Fibroblast of skin of back (primary cell): Measurements from ENCODE around the gene MRPL51. TPM values are rescaled to one million over a fixed set of nuclear protein-coding genes. Genes with fewer than 3 reads are reported as not detected.

Experiments used
- DNase-seq: peaks from one replicate; pipeline ENCODE4 v3.0.0-alpha.2; 2013
- polyA plus RNA-seq, 2 experiments: library from polyadenylated mRNA; unstranded; fragments of 120-200 nt; gene quantifications; one replicate each; pipeline ENCODE4 v1.2.1, GENCODE V29; 2013; ENCODE audit not compliant: insufficient read length in 2 of 2

MRPL51 gene
- 228 TPM for polyA plus RNA-seq (2013, experiment 1 of 2; ENCODE audit: insufficient read length)
- 185 TPM for polyA plus RNA-seq (2013, experiment 2 of 2; ENCODE audit: insufficient read length)

DNA sequence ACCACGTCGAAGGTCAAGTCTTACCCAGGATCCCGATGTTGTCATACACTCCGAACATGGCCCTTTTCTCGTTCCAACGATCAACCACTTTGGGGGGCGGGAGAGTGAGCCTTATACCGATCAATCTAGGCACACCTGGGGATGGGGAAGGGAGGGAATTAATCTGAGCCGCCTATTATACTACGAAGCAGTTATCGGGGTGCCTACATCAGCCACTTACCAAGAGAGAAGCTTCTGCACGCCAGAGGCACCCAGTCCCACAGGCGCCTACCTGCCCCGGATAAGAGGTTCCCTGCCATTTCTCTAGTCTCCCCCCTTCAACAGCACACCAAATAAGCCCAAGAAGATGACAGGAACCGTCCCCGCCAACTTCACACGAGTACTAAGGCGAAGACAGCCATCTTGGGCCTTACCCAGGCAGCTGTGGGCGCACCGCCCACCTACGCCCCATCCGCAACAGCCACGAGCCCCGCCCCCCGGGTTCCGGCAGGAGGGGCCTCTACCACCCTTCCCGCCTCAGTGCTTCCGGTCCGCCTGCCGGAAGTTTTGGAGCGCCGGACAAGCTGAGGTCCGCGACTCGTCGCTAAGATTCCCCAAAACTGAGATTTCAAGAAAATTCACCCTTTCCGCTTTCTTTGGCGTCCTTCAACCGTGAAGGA is at the start of gene MRPL51:
TSS of gene MRPL51 (minus strand) at position 425 of the 659 bp plus-strand sequence. CDS start at position 299, 126 bp downstream.
- peak; percentile 96 for DNase-seq

GRCh38 chr12:6542209-6543009 is 49.3 kb upstream of the MRPL51 start:
- DNase-seq = no peak

- DNase-seq = no peak
Observed at GRCh38 chr12:6541371-6542165, 48.5 kb upstream of the MRPL51 start.

- peak; percentile 98 for DNase-seq
Observed at GRCh38 chr12:6540181-6540877, 47.3 kb upstream of the MRPL51 start.

- no peak for DNase-seq
Observed at GRCh38 chr12:6539707-6540134, 46.7 kb upstream of the MRPL51 start.

- DNase-seq = no peak
Observed at GRCh38 chr12:6539314-6539682, 46.2 kb upstream of the MRPL51 start.

GRCh38 chr12:6538420-6539313 is 45.6 kb upstream of the MRPL51 start:
- peak; percentile 61 for DNase-seq

GRCh38 chr12:6537580-6538419 is 44.7 kb upstream of the MRPL51 start:
- peak; percentile 77 for DNase-seq

GRCh38 chr12:6536894-6537579 is 44.0 kb upstream of the MRPL51 start:
- no peak for DNase-seq

DNA sequence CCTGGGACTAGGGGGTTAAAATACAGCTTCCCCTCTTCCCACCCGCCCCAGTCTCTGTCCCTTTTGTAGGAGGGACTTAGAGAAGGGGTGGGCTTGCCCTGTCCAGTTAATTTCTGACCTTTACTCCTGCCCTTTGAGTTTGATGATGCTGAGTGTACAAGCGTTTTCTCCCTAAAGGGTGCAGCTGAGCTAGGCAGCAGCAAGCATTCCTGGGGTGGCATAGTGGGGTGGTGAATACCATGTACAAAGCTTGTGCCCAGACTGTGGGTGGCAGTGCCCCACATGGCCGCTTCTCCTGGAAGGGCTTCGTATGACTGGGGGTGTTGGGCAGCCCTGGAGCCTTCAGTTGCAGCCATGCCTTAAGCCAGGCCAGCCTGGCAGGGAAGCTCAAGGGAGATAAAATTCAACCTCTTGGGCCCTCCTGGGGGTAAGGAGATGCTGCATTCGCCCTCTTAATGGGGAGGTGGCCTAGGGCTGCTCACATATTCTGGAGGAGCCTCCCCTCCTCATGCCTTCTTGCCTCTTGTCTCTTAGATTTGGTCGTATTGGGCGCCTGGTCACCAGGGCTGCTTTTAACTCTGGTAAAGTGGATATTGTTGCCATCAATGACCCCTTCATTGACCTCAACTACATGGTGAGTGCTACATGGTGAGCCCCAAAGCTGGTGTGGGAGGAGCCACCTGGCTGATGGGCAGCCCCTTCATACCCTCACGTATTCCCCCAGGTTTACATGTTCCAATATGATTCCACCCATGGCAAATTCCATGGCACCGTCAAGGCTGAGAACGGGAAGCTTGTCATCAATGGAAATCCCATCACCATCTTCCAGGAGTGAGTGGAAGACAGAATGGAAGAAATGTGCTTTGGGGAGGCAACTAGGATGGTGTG is 43.1 kb upstream of the MRPL51 start:
- no peak for DNase-seq

DNA sequence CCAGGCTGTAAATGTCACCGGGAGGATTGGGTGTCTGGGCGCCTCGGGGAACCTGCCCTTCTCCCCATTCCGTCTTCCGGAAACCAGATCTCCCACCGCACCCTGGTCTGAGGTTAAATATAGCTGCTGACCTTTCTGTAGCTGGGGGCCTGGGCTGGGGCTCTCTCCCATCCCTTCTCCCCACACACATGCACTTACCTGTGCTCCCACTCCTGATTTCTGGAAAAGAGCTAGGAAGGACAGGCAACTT is 42.6 kb upstream of the MRPL51 start:
- DNase-seq = no peak

- DNase-seq = peak; percentile 70
Observed at GRCh38 chr12:6534945-6535696, 42.1 kb upstream of the MRPL51 start.

GRCh38 chr12:6534695-6534944 is 41.6 kb upstream of the MRPL51 start:
- DNase-seq = no peak

DNA sequence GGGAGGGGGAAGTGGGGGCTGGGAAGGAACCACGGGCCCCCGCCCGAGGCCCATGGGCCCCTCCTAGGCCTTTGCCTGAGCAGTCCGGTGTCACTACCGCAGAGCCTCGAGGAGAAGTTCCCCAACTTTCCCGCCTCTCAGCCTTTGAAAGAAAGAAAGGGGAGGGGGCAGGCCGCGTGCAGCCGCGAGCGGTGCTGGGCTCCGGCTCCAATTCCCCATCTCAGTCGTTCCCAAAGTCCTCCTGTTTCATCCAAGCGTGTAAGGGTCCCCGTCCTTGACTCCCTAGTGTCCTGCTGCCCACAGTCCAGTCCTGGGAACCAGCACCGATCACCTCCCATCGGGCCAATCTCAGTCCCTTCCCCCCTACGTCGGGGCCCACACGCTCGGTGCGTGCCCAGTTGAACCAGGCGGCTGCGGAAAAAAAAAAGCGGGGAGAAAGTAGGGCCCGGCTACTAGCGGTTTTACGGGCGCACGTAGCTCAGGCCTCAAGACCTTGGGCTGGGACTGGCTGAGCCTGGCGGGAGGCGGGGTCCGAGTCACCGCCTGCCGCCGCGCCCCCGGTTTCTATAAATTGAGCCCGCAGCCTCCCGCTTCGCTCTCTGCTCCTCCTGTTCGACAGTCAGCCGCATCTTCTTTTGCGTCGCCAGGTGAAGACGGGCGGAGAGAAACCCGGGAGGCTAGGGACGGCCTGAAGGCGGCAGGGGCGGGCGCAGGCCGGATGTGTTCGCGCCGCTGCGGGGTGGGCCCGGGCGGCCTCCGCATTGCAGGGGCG is 41.0 kb upstream of the MRPL51 start, which contains the start of gene GAPDH:
TSS of gene GAPDH (plus strand) at position 595 of the 772 bp plus-strand sequence. CDS start 316 bp downstream, outside the sequence.
- DNase-seq = peak; percentile 99

- no peak for DNase-seq
Observed at GRCh38 chr12:6533653-6533922, 40.5 kb upstream of the MRPL51 start.

DNA sequence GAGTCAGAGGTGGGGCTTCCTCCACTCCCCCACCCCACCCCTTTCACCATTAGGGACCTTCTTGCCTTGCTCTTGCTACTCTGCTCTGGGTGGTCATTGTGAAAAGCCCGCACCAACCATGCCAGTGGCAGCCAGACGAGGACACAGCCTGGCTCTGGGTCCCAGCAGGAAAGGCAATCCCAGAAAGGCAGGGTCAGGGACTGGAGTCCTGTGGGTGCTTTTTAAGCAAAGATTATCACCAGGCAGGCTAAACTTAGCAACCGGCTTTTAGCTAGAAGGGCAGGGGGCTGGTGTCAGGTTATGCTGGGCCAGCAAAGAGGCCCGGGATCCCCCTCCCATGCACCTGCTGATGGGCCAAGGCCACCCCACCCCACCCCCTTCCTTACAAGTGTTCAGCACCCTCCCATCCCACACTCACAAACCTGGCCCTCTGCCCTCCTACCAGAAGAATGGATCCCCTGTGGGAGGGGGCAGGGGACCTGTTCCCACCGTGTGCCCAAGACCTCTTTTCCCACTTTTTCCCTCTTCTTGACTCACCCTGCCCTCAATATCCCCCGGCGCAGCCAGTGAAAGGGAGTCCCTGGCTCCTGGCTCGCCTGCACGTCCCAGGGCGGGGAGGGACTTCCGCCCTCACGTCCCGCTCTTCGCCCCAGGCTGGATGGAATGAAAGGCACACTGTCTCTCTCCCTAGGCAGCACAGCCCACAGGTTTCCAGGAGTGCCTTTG is 40.0 kb upstream of the MRPL51 start:
- peak; percentile 92 for DNase-seq
